SU-DHL-6 (cell line): ENCODE measurements around the gene CDK12.

ENCODE experiments used
- H2AFZ ChIP-seq: fragments of 200-600 bp; sonication (generic); 2 replicates; pipeline ENCODE4 v1.6.1; 2014; ENCODE audit warnings: low read depth, mild to moderate bottlenecking, moderate library complexity, mixed read lengths, antibody characterized with exemption, low read length; ENCODE audit not compliant: severe bottlenecking
- H3F3A ChIP-seq: fragments of 200-600 bp; shearing (Covaris generic); 2 replicates; pipeline ENCODE4 v1.6.0; 2016; ENCODE audit warnings: antibody characterized with exemption, mild to moderate bottlenecking; ENCODE audit not compliant: insufficient read depth
- H3K27ac ChIP-seq: fragments of 200-600 bp; sonication (generic); 2 replicates; pipeline ENCODE4 v1.5.1; 2016; ENCODE audit warnings: low read depth, mild to moderate bottlenecking, low read length, moderate library complexity, mixed read lengths
- H3K27me3 ChIP-seq: fragments of 200-600 bp; sonication (generic), shearing (Covaris generic); 2 replicates; pipeline ENCODE4 v1.6.0; 2014; ENCODE audit warnings: mild to moderate bottlenecking, low read length
- H3K36me3 ChIP-seq: fragments of 200-600 bp; sonication (generic); 2 replicates; pipeline ENCODE4 v1.6.1; 2014; ENCODE audit warnings: mild to moderate bottlenecking, low read length, mixed read lengths
- H3K4me2 ChIP-seq: fragments of 300-600, 200-600 bp; shearing (Covaris generic), sonication (generic); 2 replicates; pipeline ENCODE4 v1.6.0; 2014; ENCODE audit warnings: low read length, low read depth, mild to moderate bottlenecking; ENCODE audit not compliant: poor library complexity, severe bottlenecking
- H3K4me3 ChIP-seq: fragments of 200-600 bp; sonication (generic); 2 replicates; pipeline ENCODE4 v1.5.1; 2014; ENCODE audit warnings: antibody characterized with exemption, low read length, mild to moderate bottlenecking, mixed read lengths; ENCODE audit not compliant: insufficient read depth, poor library complexity, severe bottlenecking
- H3K79me2 ChIP-seq: fragments of 200-600 bp; sonication (generic); 2 replicates; pipeline ENCODE4 v1.6.1; 2014; ENCODE audit warnings: mild to moderate bottlenecking, low read length, moderate library complexity; ENCODE audit not compliant: insufficient read depth
- H3K9ac ChIP-seq: fragments of 200-600 bp; sonication (generic); 2 replicates; pipeline ENCODE4 v1.7.0; 2014; ENCODE audit warnings: mild to moderate bottlenecking, low read length
- H3K9me2 ChIP-seq: fragments of 200-600 bp; sonication (generic); replicated peaks from 2 replicates; pipeline ENCODE4 v1.6.1; 2014; ENCODE audit warnings: low read length; ENCODE audit not compliant: insufficient read depth
- H3K9me3 ChIP-seq: fragments of 200-600 bp; sonication (generic); 2 replicates; pipeline ENCODE4 v1.6.1; 2014; ENCODE audit warnings: low read length, mixed read lengths; ENCODE audit not compliant: insufficient read depth
- H4K20me1 ChIP-seq: fragments of 200-600 bp; sonication (generic); 2 replicates; pipeline ENCODE4 v1.6.1; 2014; ENCODE audit warnings: low read depth, mild to moderate bottlenecking, antibody characterized with exemption, low read length, moderate library complexity, mixed read lengths
- CTCF ChIP-seq: fragments of 200-600 bp; sonication (generic); IDR thresholded peaks from one replicate; pipeline ENCODE4 v1.5.1; 2017; ENCODE audit warnings: antibody characterized with exemption, mild to moderate bottlenecking, low read length, moderate library complexity; ENCODE audit not compliant: insufficient read depth, poor library complexity, severe bottlenecking
- EZH2phosphoT487 ChIP-seq: fragments of 200-600 bp; sonication (generic), shearing (Covaris generic); conservative IDR thresholded peaks from 2 replicates; pipeline ENCODE4 v1.6.1; 2018; ENCODE audit warnings: mild to moderate bottlenecking, antibody characterized with exemption, low read length, moderate library complexity, mixed read lengths

CDK12 gene

GRCh38 chr17:39568702-39569101 lies 107.4 kb downstream of the CDK12 start:
- Histone ChIP-seq H4K20me1 (no peaks in the 10 kb centered on the region), H3K27me3 (no peaks in the 10 kb centered on the region), H3K9me2 (no peaks in the 10 kb centered on the region), H2AFZ (no peak overlapping the region), H3K27ac (no peak overlapping the region), H3F3A (no peaks in the 10 kb centered on the region), H3K4me2 (no peak overlapping the region), H3K36me3 (no peaks in the 10 kb centered on the region), H3K4me3 (no peak overlapping the region), H3K79me2 (no peaks in the 10 kb centered on the region), H3K9ac (no peak overlapping the region), H3K9me3 (no peaks in the 10 kb centered on the region)
- TF ChIP-seq EZH2phosphoT487 (no peak), CTCF (no peak)

GRCh38 chr17:39569126-39569525 lies 107.8 kb downstream of the CDK12 start:
- Histone ChIP-seq H2AFZ (no peak overlapping the region), H3K9ac (no peak overlapping the region), H3K79me2 (no peaks in the 10 kb centered on the region), H3F3A (no peaks in the 10 kb centered on the region), H3K27ac (no peak overlapping the region), H3K9me3 (no peaks in the 10 kb centered on the region), H3K4me3 (no peak overlapping the region), H3K27me3 (no peaks in the 10 kb centered on the region), H3K36me3 (no peaks in the 10 kb centered on the region), H3K4me2 (no peak overlapping the region), H3K9me2 (no peaks in the 10 kb centered on the region), H4K20me1 (no peaks in the 10 kb centered on the region)
- TF ChIP-seq EZH2phosphoT487 = no peak
- TF ChIP-seq CTCF = no peak

GRCh38 chr17:39572121-39572520 lies 110.8 kb downstream of the CDK12 start:
- no peak overlapping the region for H3K4me2 ChIP-seq
- TF ChIP-seq EZH2phosphoT487 (no peak), CTCF (no peak)
- H3F3A ChIP-seq = no peaks in the 10 kb centered on the region
- H3K9me2 ChIP-seq = no peaks in the 10 kb centered on the region
- H3K9ac ChIP-seq = no peak overlapping the region
- no peaks in the 10 kb centered on the region for H3K36me3 ChIP-seq
- no peaks in the 10 kb centered on the region for H4K20me1 ChIP-seq
- H2AFZ ChIP-seq = no peak overlapping the region
- no peaks in the 10 kb centered on the region for H3K27me3 ChIP-seq
- H3K79me2 ChIP-seq = no peaks in the 10 kb centered on the region
- H3K27ac ChIP-seq = no peak overlapping the region
- no peak overlapping the region for H3K4me3 ChIP-seq
- H3K9me3 ChIP-seq = no peaks in the 10 kb centered on the region
